Vagina (tissue), 2 donors: ENCODE data around the gene CHST11. TPM values are rescaled to one million over a fixed set of nuclear protein-coding genes. Genes with fewer than 3 reads are reported as not detected.
"Not testable (repeated sequence)": the region's sequence is repeated elsewhere in the genome, so short reads cannot be mapped to it uniquely, and the experiment has no call there.

ENCODE experiments used
- DNase-seq, 2 donors: peaks; one replicate each; pipeline ENCODE4 v3.0.0-alpha.2; 2017; ENCODE audit errors: extremely low spot score in 2 of 2
- H3K27ac ChIP-seq: fragments of 200-600 bp; sonication (generic); one replicate; pipeline ENCODE4 v1.5.1; 2019
- H3K27me3 ChIP-seq: fragments of 200-600 bp; sonication (generic); one replicate; pipeline ENCODE4 v1.5.1; 2019
- H3K36me3 ChIP-seq, 2 donors: fragments of 200-600 bp; sonication (generic); one replicate each; pipeline ENCODE4 v1.5.1; 2017 to 2019
- H3K4me1 ChIP-seq: fragments of 200-600 bp; sonication (generic); one replicate; pipeline ENCODE4 v1.5.1; 2019
- H3K4me3 ChIP-seq, 2 donors: fragments of 200-600 bp; sonication (generic); 1 replicate in 1 of 2; 2 replicates in 1 of 2; pipeline ENCODE4 v1.5.1; 2016 to 2019
- H3K9me3 ChIP-seq: fragments of 200-600 bp; sonication (generic); one replicate; pipeline ENCODE4 v1.5.1; 2019
- POLR2A ChIP-seq, 2 donors: fragments of 450-650 bp; IDR thresholded peaks; one replicate each; pipeline ENCODE4 v1.6.1; 2017; ENCODE audit warnings: antibody characterized with exemption in 2 of 2, mild to moderate bottlenecking in 2 of 2, moderate library complexity in 2 of 2
- POLR2AphosphoS5 ChIP-seq, 2 donors: sonication (generic); formaldehyde crosslinking; IDR thresholded peaks; one replicate each; pipeline ENCODE4 v1.9.0; 2017; ENCODE audit warnings: antibody characterized with exemption in 2 of 2, mild to moderate bottlenecking in 2 of 2, low read depth in 1 of 2; ENCODE audit not compliant: insufficient read depth in 1 of 2
- intact Hi-C: fragments of 100-400 bp; cut with DNase I; formaldehyde crosslinking; loops from one replicate; pipeline ENCODE4 v1.15.1; 2023
- total RNA-seq: library from RNA; depleted of rRNA; stranded (reverse); fragments of >200 nt; gene quantifications from one replicate; pipeline ENCODE4 v1.2.3, GENCODE V29; 2016
- TF ChIP-seq, protein P1 (sequence below), 3 experiments: fragments of 450-650 bp in 2 of 3; fragments of 200-600 bp in 1 of 3; sonication (generic) in 1 of 3; IDR thresholded peaks; one replicate each; pipeline ENCODE4 v1.5.1; 2017 to 2019; ENCODE audit warnings: antibody characterized with exemption in 3 of 3, mild to moderate bottlenecking in 2 of 3, moderate library complexity in 2 of 3

The CHST11 gene
- total RNA-seq, 1 donor from 2014 or later: 40.0 TPM

DNA sequence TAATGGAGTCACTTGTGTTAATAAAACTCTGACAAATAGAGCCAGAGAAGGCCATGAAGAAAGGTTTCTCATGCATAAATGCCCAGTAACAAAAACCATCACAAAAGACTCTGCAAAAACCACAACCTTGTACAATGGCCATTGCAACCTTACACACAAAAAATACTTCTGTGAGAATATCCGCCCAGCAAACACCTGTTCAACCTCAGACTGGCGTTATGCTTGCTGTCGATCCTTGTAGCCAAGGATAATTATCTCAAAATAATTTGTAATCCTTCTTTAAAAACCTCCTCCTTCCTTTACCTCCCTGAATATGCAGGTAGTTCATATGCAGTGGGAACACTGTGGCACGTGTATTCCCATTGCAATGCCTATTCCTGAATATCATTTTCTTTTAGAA is 344.3 kb downstream of the CHST11 start:
- Histone ChIP-seq H3K27ac (no peak overlapping the region), H3K4me3 (no peak overlapping the region), H3K27me3 (no peaks in the 10 kb centered on the region), H3K4me1 (no peaks in the 10 kb centered on the region), H3K36me3 (no peaks in the 10 kb centered on the region), H3K9me3 (no peaks in the 10 kb centered on the region)
- intact Hi-C loops: no loop called here
- no peak for DNase-seq
- TF ChIP-seq, protein P1, sequence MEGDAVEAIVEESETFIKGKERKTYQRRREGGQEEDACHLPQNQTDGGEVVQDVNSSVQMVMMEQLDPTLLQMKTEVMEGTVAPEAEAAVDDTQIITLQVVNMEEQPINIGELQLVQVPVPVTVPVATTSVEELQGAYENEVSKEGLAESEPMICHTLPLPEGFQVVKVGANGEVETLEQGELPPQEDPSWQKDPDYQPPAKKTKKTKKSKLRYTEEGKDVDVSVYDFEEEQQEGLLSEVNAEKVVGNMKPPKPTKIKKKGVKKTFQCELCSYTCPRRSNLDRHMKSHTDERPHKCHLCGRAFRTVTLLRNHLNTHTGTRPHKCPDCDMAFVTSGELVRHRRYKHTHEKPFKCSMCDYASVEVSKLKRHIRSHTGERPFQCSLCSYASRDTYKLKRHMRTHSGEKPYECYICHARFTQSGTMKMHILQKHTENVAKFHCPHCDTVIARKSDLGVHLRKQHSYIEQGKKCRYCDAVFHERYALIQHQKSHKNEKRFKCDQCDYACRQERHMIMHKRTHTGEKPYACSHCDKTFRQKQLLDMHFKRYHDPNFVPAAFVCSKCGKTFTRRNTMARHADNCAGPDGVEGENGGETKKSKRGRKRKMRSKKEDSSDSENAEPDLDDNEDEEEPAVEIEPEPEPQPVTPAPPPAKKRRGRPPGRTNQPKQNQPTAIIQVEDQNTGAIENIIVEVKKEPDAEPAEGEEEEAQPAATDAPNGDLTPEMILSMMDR (IDR thresholded peaks at IDR 0.05): no peak
- TF ChIP-seq POLR2A (IDR thresholded peaks at IDR 0.05) (no peak), POLR2AphosphoS5 (IDR thresholded peaks at IDR 0.05; ENCODE audit: insufficient read depth in 1 of 2, low read depth in 1 of 2) (no peak)

DNA sequence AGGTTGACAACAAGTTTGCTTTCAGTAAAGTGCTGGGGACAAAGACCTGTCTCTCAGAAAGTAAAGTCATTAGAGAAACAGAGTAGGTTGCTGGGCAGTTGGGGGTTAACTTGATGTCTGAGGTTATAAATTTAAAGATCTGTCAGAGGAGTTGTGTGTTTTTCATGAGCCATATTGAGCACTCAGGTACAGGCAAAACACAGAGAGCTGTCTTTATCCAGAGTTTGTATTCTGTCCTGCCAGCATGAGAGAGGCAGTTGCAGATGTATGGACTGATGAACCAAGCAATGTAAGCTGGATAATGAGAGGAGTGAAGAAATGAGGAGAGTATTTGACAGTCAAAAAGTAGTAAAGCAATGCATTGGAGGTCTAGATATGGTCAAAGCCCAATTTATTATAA is 344.7 kb downstream of the CHST11 start:
- no peaks in the 10 kb centered on the region for H3K4me1 ChIP-seq
- H3K4me3 ChIP-seq: no peak overlapping the region
- no peak overlapping the region for H3K27ac ChIP-seq
- TF ChIP-seq POLR2A (IDR thresholded peaks at IDR 0.05) (no peak), POLR2AphosphoS5 (IDR thresholded peaks at IDR 0.05; ENCODE audit: insufficient read depth in 1 of 2, low read depth in 1 of 2) (no peak)
- TF ChIP-seq, protein P1 (IDR thresholded peaks at IDR 0.05): no peak
- H3K27me3 ChIP-seq: no peaks in the 10 kb centered on the region
- intact Hi-C loops: no loop called here
- H3K9me3 ChIP-seq: no peaks in the 10 kb centered on the region
- H3K36me3 ChIP-seq: no peaks in the 10 kb centered on the region
- no peak for DNase-seq

DNA sequence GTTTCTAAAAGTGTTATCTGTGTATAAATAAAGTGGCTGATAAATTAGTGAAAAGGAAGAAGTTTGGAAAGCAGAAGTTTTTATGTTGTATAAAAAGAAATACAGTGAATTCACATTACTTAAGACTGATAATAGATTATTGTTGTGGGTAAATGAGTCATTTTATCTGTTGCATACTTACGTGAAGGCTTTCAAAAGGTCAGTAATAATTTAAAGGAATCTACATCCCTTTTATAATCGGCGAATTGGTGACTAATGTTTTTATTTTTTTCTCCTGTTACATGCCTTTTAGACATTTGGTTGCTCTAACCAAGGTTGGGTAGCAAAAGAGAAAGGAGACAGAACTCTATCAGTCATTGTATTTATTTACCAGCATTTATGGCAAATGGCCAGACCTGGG is 345.5 kb downstream of the CHST11 start:
- DNase-seq: no peak
- TF ChIP-seq, protein P1 (IDR thresholded peaks at IDR 0.05): no peak
- no peak for TF ChIP-seq POLR2AphosphoS5 (IDR thresholded peaks at IDR 0.05; ENCODE audit: insufficient read depth in 1 of 2, low read depth in 1 of 2)
- no peak for TF ChIP-seq POLR2A (IDR thresholded peaks at IDR 0.05)
- Histone ChIP-seq H3K36me3 (no peaks in the 10 kb centered on the region), H3K4me3 (no peak overlapping the region), H3K4me1 (no peaks in the 10 kb centered on the region), H3K27ac (no peak overlapping the region), H3K27me3 (no peaks in the 10 kb centered on the region), H3K9me3 (no peaks in the 10 kb centered on the region)
- intact Hi-C loops: no loop called here

DNA sequence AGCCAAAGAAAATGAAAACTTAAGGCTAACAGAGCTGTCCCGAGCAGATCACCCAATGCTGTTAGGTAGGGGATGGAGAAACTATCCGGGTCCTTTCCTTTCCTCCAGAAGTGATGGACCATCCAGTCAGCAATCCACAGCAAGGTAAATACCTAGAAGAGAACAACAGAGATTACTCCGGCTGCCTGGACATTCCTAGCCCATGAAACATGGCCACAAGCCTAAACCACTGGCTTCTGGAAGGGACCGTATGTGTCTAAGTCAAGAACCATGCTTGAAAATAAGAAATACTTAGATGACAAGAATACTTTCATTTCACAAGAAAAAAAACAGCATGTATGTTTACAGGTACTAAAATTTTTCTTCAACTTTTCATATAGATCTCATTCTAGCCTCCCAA is 348.4 kb downstream of the CHST11 start:
- Histone ChIP-seq H3K36me3 (no peaks in the 10 kb centered on the region), H3K9me3 (no peaks in the 10 kb centered on the region), H3K4me1 (no peaks in the 10 kb centered on the region), H3K27me3 (no peaks in the 10 kb centered on the region), H3K27ac (no peak overlapping the region), H3K4me3 (no peak overlapping the region)
- intact Hi-C loops: no loop called here
- DNase-seq: no peak
- TF ChIP-seq POLR2A (IDR thresholded peaks at IDR 0.05) (no peak), POLR2AphosphoS5 (IDR thresholded peaks at IDR 0.05; ENCODE audit: insufficient read depth in 1 of 2, low read depth in 1 of 2) (no peak)
- TF ChIP-seq, protein P1 (IDR thresholded peaks at IDR 0.05): no peak

DNA sequence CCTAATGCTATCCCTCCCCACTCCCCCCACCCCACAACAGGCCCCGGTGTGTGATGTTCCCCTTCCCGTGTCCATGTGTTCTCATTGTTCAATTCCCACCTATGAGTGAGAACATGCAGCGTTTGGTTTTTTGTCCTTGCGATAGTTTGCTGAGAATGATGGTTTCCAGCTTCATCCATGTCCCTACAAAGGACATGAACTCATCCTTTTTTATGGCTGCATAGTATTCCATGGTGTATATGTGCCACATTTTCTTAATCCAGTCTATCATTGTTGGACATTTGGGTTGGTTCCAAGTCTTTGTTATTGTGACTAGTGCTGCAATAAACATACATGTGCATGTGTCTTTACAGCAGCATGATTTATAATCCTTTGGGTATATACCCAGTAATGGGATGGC is 349.4 kb downstream of the CHST11 start:
- H3K4me3 ChIP-seq, H3K9me3 ChIP-seq, H3K27ac ChIP-seq, H3K4me1 ChIP-seq, H3K36me3 ChIP-seq, intact Hi-C loops, H3K27me3 ChIP-seq, DNase-seq: not testable (repeated sequence)

DNA sequence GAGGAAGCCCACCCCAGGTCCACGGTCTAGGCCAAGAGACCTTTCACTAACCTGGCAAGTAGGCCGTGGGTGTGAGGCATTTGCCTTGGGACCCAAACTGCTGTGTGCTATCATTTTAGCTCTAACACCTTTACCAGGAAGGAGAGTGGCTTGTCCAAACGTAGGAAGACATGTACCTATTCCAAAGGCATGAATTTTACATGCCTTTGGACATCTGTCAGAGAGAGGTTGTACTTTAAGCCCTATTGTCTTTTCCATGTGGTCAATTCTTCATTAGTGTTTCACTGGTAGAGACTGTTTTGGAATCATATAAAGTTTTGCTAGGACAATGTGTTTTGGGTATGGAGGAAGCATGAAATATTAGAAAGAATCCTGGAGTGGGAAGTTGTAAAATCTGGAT is 352.5 kb downstream of the CHST11 start:
- Histone ChIP-seq H3K36me3 (no peaks in the 10 kb centered on the region), H3K27me3 (no peaks in the 10 kb centered on the region), H3K4me3 (no peak overlapping the region), H3K9me3 (no peaks in the 10 kb centered on the region), H3K27ac (no peak overlapping the region), H3K4me1 (no peaks in the 10 kb centered on the region)
- intact Hi-C loops: no loop called here
- no peak for DNase-seq
- TF ChIP-seq POLR2AphosphoS5 (IDR thresholded peaks at IDR 0.05; ENCODE audit: insufficient read depth in 1 of 2, low read depth in 1 of 2) (no peak), POLR2A (IDR thresholded peaks at IDR 0.05) (no peak)
- TF ChIP-seq, protein P1 (IDR thresholded peaks at IDR 0.05): no peak
